K562 (cell line): ENCODE measurements around the gene PHF24. TPM values are rescaled to one million over a fixed set of nuclear protein-coding genes. Genes with fewer than 3 reads are reported as not detected.

Experiments
- ATAC-seq: fragments of 200-7000 bp; cut with Tn5 transposase; 3 replicates; pipeline ENCODE4 v1.9.1; 2020; ENCODE audit warnings: moderate library complexity
- BruUV-seq: library from RNA; stranded (reverse); fragments of 400-500 nt; replicated peaks from 2 replicates; lab custom pipeline; 2021; lab: Mats Ljungman, UMichigan
- CTCF ChIA-PET: fragments of 300-600 bp; formaldehyde crosslinking; extraction: SDS; loops from one replicate; lab custom pipeline; 2021; ENCODE audit warnings: low intra/inter-chr PET ratio; lab: Yijun Ruan, JAX
- POLR2A ChIA-PET: fragments of 300-600, 350-650 bp; sonication (Branson Sonifier 250); formaldehyde crosslinking; extraction: SDS; loops from one replicate; lab custom pipeline; 2021; ENCODE audit warnings: antibody characterized with exemption, inconsistent platforms; lab: Yijun Ruan, JAX
- DNase-seq, 4 experiments: peaks; one replicate each; pipeline versions ENCODE4 v3.0.0 to v3.0.0-alpha.2; 2011 to 2018; ENCODE audit warnings: low spot score in 3 of 4, mixed read lengths in 3 of 4; ENCODE audit errors: extremely low read depth in 1 of 4
- FAIRE-seq: peaks from 2 replicates; lab custom pipeline; 2011; peaks lifted over from hg19 to GRCh38; lab: Jason Lieb, UNC
- H2AFZ ChIP-seq: 2 replicates; pipeline ENCODE4 v1.6.0; 2011; ENCODE audit warnings: low read depth, low read length, control low read depth, inconsistent platforms
- H3K27ac ChIP-seq: fragments of 200-600 bp; 3 replicates; pipeline ENCODE4 v1.8.0; 2011; ENCODE audit warnings: low read depth, mild to moderate bottlenecking, control low read depth, inconsistent platforms, low read length, moderate library complexity, mixed read lengths; ENCODE audit errors: extremely low read depth
- H3K27me3 ChIP-seq, 2 experiments: fragments of 300-600 bp in 1 of 2; 2 replicates in 1 of 2; 3 replicates in 1 of 2; pipeline versions ENCODE4 v1.6.0 to v1.8.0; 2011; ENCODE audit warnings: inconsistent platforms in 2 of 2, low read length in 2 of 2, mild to moderate bottlenecking in 1 of 2, mixed read lengths in 1 of 2, moderate library complexity in 1 of 2; ENCODE audit not compliant: control insufficient read depth in 2 of 2, insufficient read depth in 2 of 2
- H3K36me3 ChIP-seq: fragments of 300-600 bp; 3 replicates; pipeline ENCODE4 v1.8.0; 2011; ENCODE audit warnings: mild to moderate bottlenecking, low read length, inconsistent platforms; ENCODE audit not compliant: control insufficient read depth, insufficient read depth
- H3K4me1 ChIP-seq, 2 experiments: fragments of 200-600 bp in 1 of 2; replicated peaks in 1 of 2; 2 replicates in 1 of 2; 3 replicates in 1 of 2; pipeline versions ENCODE4 v1.5.1 to v1.8.0; 2011; ENCODE audit warnings: inconsistent platforms in 2 of 2, low read length in 2 of 2, mild to moderate bottlenecking in 1 of 2, mixed read lengths in 1 of 2, moderate library complexity in 1 of 2; ENCODE audit not compliant: control insufficient read depth in 2 of 2, insufficient read depth in 2 of 2
- H3K4me2 ChIP-seq: 2 replicates; pipeline ENCODE4 v1.6.1; 2011; ENCODE audit warnings: low read length, control low read depth, inconsistent platforms, mixed read lengths; ENCODE audit not compliant: insufficient read depth
- H3K4me3 ChIP-seq: fragments of 200-600 bp; sonication (generic), shearing (Covaris generic); 2 replicates; pipeline ENCODE4 v1.5.1; 2016; ENCODE audit warnings: control low read depth, inconsistent platforms
- H3K79me2 ChIP-seq: fragments of 200-600 bp; 3 replicates; pipeline ENCODE4 v1.8.0; 2011; ENCODE audit warnings: low read length, inconsistent platforms; ENCODE audit not compliant: control insufficient read depth, insufficient read depth
- H3K9ac ChIP-seq, 2 experiments: 2 replicates each; pipeline versions ENCODE4 v1.6.0 to v1.6.1; 2011; ENCODE audit warnings: low read depth in 2 of 2, low read length in 2 of 2, control low read depth in 1 of 2, inconsistent platforms in 1 of 2, mild to moderate bottlenecking in 1 of 2, mixed read lengths in 1 of 2; ENCODE audit not compliant: insufficient read depth in 1 of 2
- H3K9me1 ChIP-seq: one replicate; pipeline ENCODE4 v1.6.0; 2011; ENCODE audit warnings: inconsistent platforms, mild to moderate bottlenecking, low read length, moderate library complexity; ENCODE audit not compliant: control insufficient read depth, insufficient read depth
- H3K9me3 ChIP-seq: replicated peaks from 2 replicates; pipeline ENCODE4 v1.5.1; 2011; ENCODE audit warnings: low read depth, low read length, inconsistent platforms; ENCODE audit not compliant: control insufficient read depth, insufficient read depth
- H4K20me1 ChIP-seq: replicated peaks from 2 replicates; pipeline ENCODE4 v1.6.1; 2011; ENCODE audit warnings: low read length, inconsistent platforms, mixed read lengths; ENCODE audit not compliant: control insufficient read depth, insufficient read depth
- ERF ChIP-seq: fragments of 450-650 bp; formaldehyde crosslinking; IDR thresholded peaks from 2 replicates; pipeline ENCODE4 v1.4.0; 2020; ENCODE audit warnings: mild to moderate bottlenecking, mixed read lengths
- FIP1L1 ChIP-seq: fragments of 200-400 bp; formaldehyde crosslinking; IDR thresholded peaks from 2 replicates; pipeline ENCODE4 v1.6.1; 2018; ENCODE audit warnings: mild to moderate bottlenecking, low read depth, low read length; ENCODE audit not compliant: poor library complexity, severe bottlenecking
- FUS ChIP-seq: fragments of 200-400 bp; formaldehyde crosslinking; optimal IDR thresholded peaks from 2 replicates; pipeline ENCODE3; 2017; ENCODE audit warnings: low read depth, low read length
- GATAD2B ChIP-seq: fragments of 450-650 bp; IDR thresholded peaks from 2 replicates; pipeline ENCODE4 v1.6.1; 2017; ENCODE audit warnings: mild to moderate bottlenecking, borderline replicate concordance
- HMG20B ChIP-seq: fragments of 250-450 bp; sonication (Bioruptor Pico); IDR thresholded peaks from 2 replicates; pipeline ENCODE4 v1.5.0; 2021; ENCODE audit warnings: mild to moderate bottlenecking
- MTA2 ChIP-seq: fragments of 450-650 bp; IDR thresholded peaks from 2 replicates; pipeline ENCODE4 v1.6.1; 2016; ENCODE audit warnings: low read depth
- PHB ChIP-seq: fragments of 250-450 bp; sonication (Bioruptor Pico); IDR thresholded peaks from 2 replicates; pipeline ENCODE4 v1.5.0; 2021
- PHTF2 ChIP-seq: fragments of 250-450 bp; sonication (Bioruptor Pico); IDR thresholded peaks from 2 replicates; pipeline ENCODE4 v1.5.0; 2021; ENCODE audit warnings: mild to moderate bottlenecking
- POLR2A ChIP-seq: fragments of 450-650 bp; conservative IDR thresholded peaks from 2 replicates; pipeline ENCODE4 v1.6.1; 2016
- RBM39 ChIP-seq: fragments of 200-400 bp; formaldehyde crosslinking; optimal IDR thresholded peaks from 2 replicates; pipeline ENCODE3; 2018; ENCODE audit warnings: low read depth, low read length
- SMARCB1 ChIP-seq: IDR thresholded peaks from 2 replicates; pipeline ENCODE4 v1.6.1; 2011; ENCODE audit warnings: improper control_type of control experiment, low read depth; ENCODE audit not compliant: insufficient read length
- SMC3 ChIP-seq: conservative IDR thresholded peaks from 2 replicates; pipeline ENCODE4 v1.6.1; 2011; ENCODE audit warnings: low read depth, low read length, improper control_type of control experiment; ENCODE audit not compliant: insufficient read depth
- ZNF23 ChIP-seq: fragments of 250-450 bp; sonication (Bioruptor Pico); IDR thresholded peaks from 2 replicates; pipeline ENCODE4 v1.4.0; 2020; ENCODE audit warnings: mild to moderate bottlenecking
- WGBS: fragments of 100-300 bp; shearing (Covaris generic); methylation state at CpG from one replicate; pipeline ENCODE4 v1.1.6; 2016; ENCODE audit warnings: low coverage, mixed read lengths; ENCODE audit not compliant: insufficient coverage; ENCODE audit errors: missing lambda C conversion rate; 5-methylcytosine and 5-hydroxymethylcytosine counted together
- in situ Hi-C: fragments of 300-500 bp; cut with MboI; formaldehyde crosslinking; loops from 4 replicates; pipeline ENCODE4 v1.15.0; 2018; ENCODE audit warnings: inconsistent platforms, mixed read lengths
- intact Hi-C: fragments of 100-400 bp; cut with micrococcal nuclease; formaldehyde crosslinking; loops from 2 replicates; pipeline ENCODE4 v1.14.2; 2022
- polyA plus RNA-seq, 8 experiments: library from polyadenylated mRNA; depleted of rRNA in 4 of 8; stranded (reverse) in 5 of 8; unstranded in 3 of 8; fragments of >200 nt; fragmentation: Nextera tagmentation in 2 of 8; fragmentation: Illumina TruSeq in 1 of 8; extraction: Ambion mirVana in 2 of 8; extraction: Trizol in 1 of 8; gene quantifications; 2 replicates each; pipeline versions ENCODE4 v1.2.1 to v1.2.3, GENCODE V29; 2011 to 2014; ENCODE audit warnings: inconsistent platforms in 1 of 8, missing spikeins in 1 of 8
- total RNA-seq, 7 experiments: library from RNA; depleted of rRNA in 6 of 7; stranded (reverse); fragments of >200 nt in 6 of 7; fragmentation: Illumina TruSeq in 2 of 7; extraction: Trizol in 2 of 7; gene quantifications; 2 replicates each; pipeline versions ENCODE4 v1.2.1 to v1.2.3, GENCODE V29; 2011 to 2021; ENCODE audit warnings: low replicate concordance in 1 of 7
- TF ChIP-seq, protein P1 (sequence below): fragments of 250-450 bp; sonication (Bioruptor Pico); IDR thresholded peaks from 2 replicates; pipeline ENCODE4 v1.8.0; 2021; ENCODE audit warnings: mild to moderate bottlenecking, moderate library complexity
- TF ChIP-seq, protein P2 (sequence below): fragments of 250-450 bp; sonication (Bioruptor Pico); IDR thresholded peaks from 2 replicates; pipeline ENCODE4 v1.5.0; 2022; ENCODE audit warnings: mild to moderate bottlenecking
- TF ChIP-seq, protein P3 (sequence below): fragments of 250-450 bp; sonication (Bioruptor Pico); IDR thresholded peaks from 2 replicates; pipeline ENCODE4 v1.8.0; 2021; ENCODE audit warnings: moderate library complexity, mild to moderate bottlenecking, inconsistent platforms

Gene PHF24
- total and polyA plus RNA-seq, 9 of the 15 experiments (the other 6 are each of a cell fraction or from before 2014, with no cell fraction given), result 0.01 TPM; not detected in 7

DNA sequence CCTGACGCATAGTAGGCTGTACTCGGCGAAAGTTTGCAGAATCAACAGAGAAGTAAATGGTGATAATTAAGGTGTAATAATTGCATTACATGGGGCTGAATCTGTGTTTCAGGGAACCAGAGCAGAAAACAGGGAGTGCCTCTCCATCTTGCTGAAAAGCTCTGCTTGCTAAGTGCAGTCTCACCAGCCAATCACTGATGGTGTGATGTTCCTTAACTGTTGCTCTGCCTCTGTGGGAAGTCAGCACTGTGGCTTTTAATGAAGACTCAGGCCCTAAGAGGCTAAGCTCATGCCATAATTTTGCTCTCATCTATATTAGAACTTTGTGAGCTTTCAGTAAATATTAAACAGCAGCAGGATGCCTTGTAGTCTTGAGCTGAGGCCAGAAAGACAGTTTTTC is 4.5 kb downstream of the PHF24 start:
- Histone ChIP-seq H3K4me1 (peaks cover 0 to 10% of the 10 kb centered on the region in 2 experiments; a peak in 2 of 5 replicates), H3K9me3 (no peaks in the 10 kb centered on the region), H3K9me1 (no peaks in the 10 kb centered on the region), H3K27ac (no peak overlapping the region), H2AFZ (no peak overlapping the region), H3K27me3 (peaks cover 12 to 16% of the 10 kb centered on the region in 2 experiments; a peak in 3 of 5 replicates), H3K79me2 (no peaks in the 10 kb centered on the region), H3K36me3 (no peaks in the 10 kb centered on the region), H4K20me1 (no peaks in the 10 kb centered on the region; the same call in 1 of the 2 replicates), H3K4me2 (no peak overlapping the region), H3K4me3 (no peak overlapping the region), H3K9ac (no peak overlapping the region)
- in situ Hi-C loops (no loop called here), intact Hi-C loops (no loop called here)
- 3% methylated on average over 3 of the region's 3 CpGs for WGBS
- TF ChIP-seq PHB (CRISPR knock-in tag) (no peak), POLR2A (no peak), SMC3 (no peak), ZNF23 (CRISPR knock-in tag) (no peak), SMARCB1 (no peak), FIP1L1 (no peak), PHTF2 (CRISPR knock-in tag) (no peak), MTA2 (no peak), ERF (no peak), FUS (no peak), HMG20B (CRISPR knock-in tag) (no peak), GATAD2B (no peak), RBM39 (no peak)
- TF ChIP-seq, protein P1, sequence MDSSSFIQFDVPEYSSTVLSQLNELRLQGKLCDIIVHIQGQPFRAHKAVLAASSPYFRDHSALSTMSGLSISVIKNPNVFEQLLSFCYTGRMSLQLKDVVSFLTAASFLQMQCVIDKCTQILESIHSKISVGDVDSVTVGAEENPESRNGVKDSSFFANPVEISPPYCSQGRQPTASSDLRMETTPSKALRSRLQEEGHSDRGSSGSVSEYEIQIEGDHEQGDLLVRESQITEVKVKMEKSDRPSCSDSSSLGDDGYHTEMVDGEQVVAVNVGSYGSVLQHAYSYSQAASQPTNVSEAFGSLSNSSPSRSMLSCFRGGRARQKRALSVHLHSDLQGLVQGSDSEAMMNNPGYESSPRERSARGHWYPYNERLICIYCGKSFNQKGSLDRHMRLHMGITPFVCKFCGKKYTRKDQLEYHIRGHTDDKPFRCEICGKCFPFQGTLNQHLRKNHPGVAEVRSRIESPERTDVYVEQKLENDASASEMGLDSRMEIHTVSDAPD (CRISPR knock-in tag), result no peak
- TF ChIP-seq, protein P2, sequence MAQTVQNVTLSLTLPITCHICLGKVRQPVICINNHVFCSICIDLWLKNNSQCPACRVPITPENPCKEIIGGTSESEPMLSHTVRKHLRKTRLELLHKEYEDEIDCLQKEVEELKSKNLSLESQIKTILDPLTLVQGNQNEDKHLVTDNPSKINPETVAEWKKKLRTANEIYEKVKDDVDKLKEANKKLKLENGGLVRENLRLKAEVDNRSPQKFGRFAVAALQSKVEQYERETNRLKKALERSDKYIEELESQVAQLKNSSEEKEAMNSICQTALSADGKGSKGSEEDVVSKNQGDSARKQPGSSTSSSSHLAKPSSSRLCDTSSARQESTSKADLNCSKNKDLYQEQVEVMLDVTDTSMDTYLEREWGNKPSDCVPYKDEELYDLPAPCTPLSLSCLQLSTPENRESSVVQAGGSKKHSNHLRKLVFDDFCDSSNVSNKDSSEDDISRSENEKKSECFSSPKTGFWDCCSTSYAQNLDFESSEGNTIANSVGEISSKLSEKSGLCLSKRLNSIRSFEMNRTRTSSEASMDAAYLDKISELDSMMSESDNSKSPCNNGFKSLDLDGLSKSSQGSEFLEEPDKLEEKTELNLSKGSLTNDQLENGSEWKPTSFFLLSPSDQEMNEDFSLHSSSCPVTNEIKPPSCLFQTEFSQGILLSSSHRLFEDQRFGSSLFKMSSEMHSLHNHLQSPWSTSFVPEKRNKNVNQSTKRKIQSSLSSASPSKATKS (CRISPR knock-in tag), result no peak
- TF ChIP-seq, protein P3, sequence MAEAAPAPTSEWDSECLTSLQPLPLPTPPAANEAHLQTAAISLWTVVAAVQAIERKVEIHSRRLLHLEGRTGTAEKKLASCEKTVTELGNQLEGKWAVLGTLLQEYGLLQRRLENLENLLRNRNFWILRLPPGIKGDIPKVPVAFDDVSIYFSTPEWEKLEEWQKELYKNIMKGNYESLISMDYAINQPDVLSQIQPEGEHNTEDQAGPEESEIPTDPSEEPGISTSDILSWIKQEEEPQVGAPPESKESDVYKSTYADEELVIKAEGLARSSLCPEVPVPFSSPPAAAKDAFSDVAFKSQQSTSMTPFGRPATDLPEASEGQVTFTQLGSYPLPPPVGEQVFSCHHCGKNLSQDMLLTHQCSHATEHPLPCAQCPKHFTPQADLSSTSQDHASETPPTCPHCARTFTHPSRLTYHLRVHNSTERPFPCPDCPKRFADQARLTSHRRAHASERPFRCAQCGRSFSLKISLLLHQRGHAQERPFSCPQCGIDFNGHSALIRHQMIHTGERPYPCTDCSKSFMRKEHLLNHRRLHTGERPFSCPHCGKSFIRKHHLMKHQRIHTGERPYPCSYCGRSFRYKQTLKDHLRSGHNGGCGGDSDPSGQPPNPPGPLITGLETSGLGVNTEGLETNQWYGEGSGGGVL (CRISPR knock-in tag), result no peak
- FAIRE-seq, result no peak
- POLR2A ChIA-PET, result no interaction called here
- BruUV-seq, result no TSS peak
- CTCF ChIA-PET, result no interaction called here
- no peak for ATAC-seq
- DNase-seq, result no peak
